Testis (tissue), 2 donors: ENCODE results near the gene TEAD2.

Source experiments
- CTCF ChIP-seq, 3 experiments: fragments of 450-650 bp in 2 of 3; fragments of 200-600 bp in 1 of 3; sonication (generic) in 1 of 3; IDR thresholded peaks; one replicate each; pipeline ENCODE4 v1.5.1; 2016 to 2019; ENCODE audit warnings: antibody characterized with exemption in 3 of 3, mild to moderate bottlenecking in 2 of 3, moderate library complexity in 1 of 3
- POLR2A ChIP-seq: fragments of 450-650 bp; IDR thresholded peaks from one replicate; pipeline ENCODE4 v1.6.1; 2017; ENCODE audit warnings: antibody characterized with exemption, mild to moderate bottlenecking, moderate library complexity

GRCh38 chr19:49315111-49315510 lies 47.1 kb downstream of the TEAD2 start:
- TF ChIP-seq CTCF (IDR thresholded peaks at IDR 0.05) (no peak), POLR2A (no peak)
